ENCODE measurements around the gene TESPA1.
A peak's percentile ranks its signal among the peaks of the same experiment; 100 is the strongest.
"Not testable (repeated sequence)": the region's sequence is repeated elsewhere in the genome, so short reads cannot be mapped to it uniquely, and the experiment has no call there.

TESPA1 gene

DNA sequence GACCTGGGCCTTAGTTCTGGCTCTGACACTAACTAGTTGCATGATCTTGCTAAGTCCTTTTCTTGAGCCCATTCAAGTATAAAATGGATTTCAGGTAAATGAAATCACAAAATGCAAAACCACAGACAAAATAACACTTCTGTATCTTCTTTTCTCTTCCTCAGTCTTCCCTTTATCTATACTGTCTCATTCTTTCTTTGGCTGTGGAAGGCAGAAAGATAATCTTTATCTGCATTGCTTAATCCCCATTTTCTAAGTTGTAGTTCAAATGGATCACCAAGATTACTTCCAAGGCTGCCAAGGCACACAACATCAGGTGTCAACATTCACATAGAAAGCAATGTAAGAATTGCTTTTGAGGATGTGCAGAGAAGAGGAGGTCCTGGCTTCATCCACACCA is 30.3 kb downstream of the TESPA1 start:
- Mint-ChIP-seq H3K36me3 (ENCODE audit: insufficient read depth) (peaks cover 39% of the 10 kb centered on the region), H3K9me3 (no peaks in the 10 kb centered on the region), H3K27me3 (no peaks in the 10 kb centered on the region), H3K4me3 (no peak overlapping the region), H3K27ac (no peak overlapping the region), H3K4me1 (ENCODE audit: low read depth in 2 of 2) (peaks cover 37 to 54% of the 10 kb centered on the region in 2 donors)
- no peak for DNase-seq
- ATAC-seq (replicated peaks), result no peak

DNA sequence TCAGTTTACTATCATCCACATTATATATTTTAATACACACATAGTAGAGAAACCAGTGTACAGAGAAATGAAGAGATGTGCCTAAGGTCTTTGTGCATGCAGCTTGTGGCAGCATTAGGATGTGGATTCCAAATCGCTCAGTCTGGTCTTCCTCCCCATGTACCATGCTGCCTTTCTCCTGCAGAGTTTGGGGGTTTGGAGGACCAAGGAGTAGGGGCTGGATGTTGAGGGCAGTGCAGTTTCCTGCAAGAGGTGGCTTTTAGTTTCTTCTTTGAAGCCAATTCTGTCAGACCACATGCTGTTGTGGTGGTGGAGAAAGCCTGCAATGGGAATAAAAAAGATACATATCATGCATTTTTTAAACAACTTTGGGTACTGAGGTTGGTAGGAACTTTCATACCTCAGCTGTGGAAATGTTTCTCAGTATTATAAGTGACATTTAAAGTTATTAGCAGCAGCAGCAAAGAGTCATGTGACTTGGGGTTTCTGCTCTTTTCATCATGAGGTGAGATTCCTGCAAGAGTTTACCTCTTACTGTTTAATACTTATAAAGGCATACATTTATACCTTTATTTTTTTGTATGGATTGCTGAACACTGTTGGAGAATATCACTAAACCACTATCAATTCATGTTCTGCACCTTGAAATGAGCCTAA is 34.4 kb downstream of the TESPA1 start:
- H3K27me3 Mint-ChIP-seq, result no peaks in the 10 kb centered on the region
- peaks cover 14% of the 10 kb centered on the region for H3K36me3 Mint-ChIP-seq (ENCODE audit: insufficient read depth)
- H3K4me3 Mint-ChIP-seq, result no peak overlapping the region
- no peak for ATAC-seq (replicated peaks)
- H3K27ac Mint-ChIP-seq, result peak overlapping the region; percentile 51 to 75
- no peaks in the 10 kb centered on the region for H3K9me3 Mint-ChIP-seq
- H3K4me1 Mint-ChIP-seq (ENCODE audit: low read depth in 2 of 2), result peaks cover 9 to 23% of the 10 kb centered on the region in 2 donors
- no peak for DNase-seq

DNA sequence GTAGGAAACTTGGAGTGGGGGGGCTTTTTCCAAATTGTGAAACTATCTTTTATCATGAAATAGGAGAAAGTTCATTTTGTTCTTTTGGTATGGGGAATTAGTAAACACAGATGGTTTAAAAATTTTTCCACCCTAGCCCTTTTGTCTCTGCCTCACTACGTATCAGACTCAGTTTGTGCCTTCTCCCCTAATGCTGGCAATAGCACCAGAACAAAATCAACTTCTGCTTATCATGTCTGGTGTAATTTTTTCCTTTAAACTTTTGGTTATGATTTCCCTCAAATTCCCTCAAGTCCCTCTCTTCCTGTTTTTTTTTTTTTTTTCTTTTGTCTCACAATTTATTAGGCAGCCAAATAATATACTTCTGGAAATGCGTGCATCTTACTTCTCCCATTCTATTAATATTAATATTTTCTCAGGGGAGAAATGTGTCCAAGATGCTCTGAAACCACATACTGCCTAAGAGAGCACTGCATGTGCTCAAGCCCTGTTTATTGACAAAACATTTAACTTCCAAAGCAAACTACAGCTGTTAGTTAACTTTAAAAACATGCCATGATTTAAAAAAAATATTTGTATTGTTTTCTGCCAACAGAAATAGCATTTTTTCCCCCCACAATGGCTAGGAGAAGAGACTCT is 35.4 kb downstream of the TESPA1 start:
- H3K4me1 Mint-ChIP-seq (ENCODE audit: low read depth in 2 of 2), result peaks cover 7 to 17% of the 10 kb centered on the region in 2 donors
- H3K36me3 Mint-ChIP-seq (ENCODE audit: insufficient read depth), result peaks cover 9% of the 10 kb centered on the region

DNA sequence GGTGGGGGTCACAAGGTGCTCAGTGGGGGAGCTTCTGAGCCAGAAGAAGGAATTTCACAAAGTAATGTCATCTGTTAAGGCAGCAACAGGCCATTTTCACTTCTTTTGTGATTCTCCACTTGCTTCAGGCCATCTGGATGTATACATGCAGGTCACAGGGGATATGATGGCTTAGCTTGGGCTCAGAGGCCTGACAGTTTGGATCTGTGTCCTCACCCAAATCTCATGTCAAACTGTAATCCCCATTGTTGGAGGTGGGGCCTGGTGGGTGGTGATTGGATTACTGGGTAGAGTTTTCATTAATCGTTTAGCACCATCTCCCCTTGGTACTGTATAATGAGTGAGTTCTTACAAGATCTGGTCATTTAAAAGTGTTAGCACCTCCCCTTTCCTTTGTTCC is 36.4 kb downstream of the TESPA1 start:
- no peak overlapping the region for H3K4me3 Mint-ChIP-seq
- H3K36me3 Mint-ChIP-seq (ENCODE audit: insufficient read depth), result peaks cover 9% of the 10 kb centered on the region
- H3K4me1 Mint-ChIP-seq (ENCODE audit: low read depth in 2 of 2), result peaks cover 7 to 15% of the 10 kb centered on the region in 2 donors
- peak overlapping the region; percentile 62 to 75 for H3K27ac Mint-ChIP-seq
- no peaks in the 10 kb centered on the region for H3K27me3 Mint-ChIP-seq
- no peak for DNase-seq
- ATAC-seq (replicated peaks), result no peak
- no peaks in the 10 kb centered on the region for H3K9me3 Mint-ChIP-seq

More for the DNA sequence above, 35.4 kb downstream of the TESPA1 start:
- Mint-ChIP-seq H3K9me3 (no peaks in the 10 kb centered on the region), H3K27ac (peak overlapping the region in 1 of 2 donors; percentile 75), H3K27me3 (no peaks in the 10 kb centered on the region), H3K4me3 (no peak overlapping the region)
- ATAC-seq (replicated peaks) (no peak), DNase-seq (no peak)

DNA sequence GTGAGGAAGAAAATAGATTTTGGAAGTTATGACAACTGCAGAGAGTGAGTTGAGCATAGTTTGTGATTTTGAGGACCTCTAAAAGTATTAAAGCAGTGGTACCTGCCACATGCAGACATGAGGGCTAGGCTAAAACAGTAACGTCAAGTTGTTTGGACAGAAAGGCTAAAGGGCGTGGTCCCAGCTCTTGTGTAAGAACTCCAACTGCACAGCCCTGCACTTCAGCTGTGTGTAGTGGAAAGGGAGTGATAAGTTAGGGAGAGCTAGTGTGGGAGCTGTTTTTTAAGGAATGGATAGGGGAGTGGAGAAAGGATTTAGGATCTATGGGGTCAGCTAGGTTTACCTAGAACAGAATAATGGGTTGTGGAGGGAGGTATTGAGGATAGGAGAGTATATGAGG is 39.5 kb downstream of the TESPA1 start:
- H3K4me3 Mint-ChIP-seq, result no peak overlapping the region
- ATAC-seq (replicated peaks) (no peak), DNase-seq (no peak)
- no peaks in the 10 kb centered on the region for H3K9me3 Mint-ChIP-seq
- H3K27me3 Mint-ChIP-seq, result no peaks in the 10 kb centered on the region
- H3K27ac Mint-ChIP-seq, result no peak overlapping the region
- peaks cover 11% of the 10 kb centered on the region for H3K36me3 Mint-ChIP-seq (ENCODE audit: insufficient read depth)
- H3K4me1 Mint-ChIP-seq (ENCODE audit: low read depth in 2 of 2), result peaks cover 0 to 2% of the 10 kb centered on the region in 2 donors

DNA sequence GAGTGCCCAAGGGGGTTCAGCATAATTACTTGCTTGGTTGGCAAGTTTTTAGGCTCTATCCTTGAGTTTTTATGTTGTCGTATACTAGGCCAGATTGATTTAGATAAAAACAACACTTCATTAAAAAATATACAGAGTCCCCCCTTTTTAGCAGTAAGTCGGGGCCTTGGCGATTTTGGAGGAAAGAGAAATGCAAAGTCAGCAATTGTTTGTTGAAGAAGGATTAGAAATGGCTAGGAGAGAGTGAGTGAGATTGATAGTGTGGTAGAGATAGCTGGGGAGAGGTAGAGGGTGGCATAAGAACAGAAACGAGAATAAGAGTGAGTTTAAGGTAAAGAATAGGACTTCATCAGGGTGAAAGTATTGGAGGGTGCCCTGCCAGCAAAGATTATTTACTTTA is 41.3 kb downstream of the TESPA1 start:
- not testable (repeated sequence) for H3K4me3 Mint-ChIP-seq; H3K36me3 Mint-ChIP-seq (ENCODE audit: insufficient read depth); H3K27ac Mint-ChIP-seq; H3K27me3 Mint-ChIP-seq; DNase-seq; ATAC-seq (replicated peaks); H3K9me3 Mint-ChIP-seq; H3K4me1 Mint-ChIP-seq (ENCODE audit: low read depth in 2 of 2)

DNA sequence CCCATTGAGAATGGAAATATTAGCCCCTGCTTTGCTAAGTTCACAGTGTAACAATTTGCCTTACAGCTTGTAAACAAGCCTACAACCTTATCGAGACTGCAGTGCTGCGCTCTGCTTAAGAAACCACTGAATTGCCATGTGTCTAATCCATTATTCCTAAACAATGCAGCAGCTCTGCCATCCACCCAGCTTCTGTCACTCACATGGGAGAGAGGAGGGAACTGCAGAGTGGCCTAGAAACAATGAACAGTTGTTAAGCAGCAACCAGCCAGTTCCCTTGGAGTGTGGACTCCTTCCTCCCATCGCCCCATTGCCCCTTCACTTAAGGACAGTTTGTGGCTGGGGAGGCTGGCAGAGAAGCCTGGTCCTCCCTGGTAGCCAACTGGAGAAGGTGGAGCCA is 42.9 kb downstream of the TESPA1 start:
- no peaks in the 10 kb centered on the region for H3K9me3 Mint-ChIP-seq
- peaks cover 3% of the 10 kb centered on the region for H3K36me3 Mint-ChIP-seq (ENCODE audit: insufficient read depth)
- no peak overlapping the region for H3K4me3 Mint-ChIP-seq
- H3K27ac Mint-ChIP-seq, result no peak overlapping the region
- no peaks in the 10 kb centered on the region for H3K27me3 Mint-ChIP-seq
- peaks cover 0 to 1% of the 10 kb centered on the region in 2 donors for H3K4me1 Mint-ChIP-seq (ENCODE audit: low read depth in 2 of 2)
- DNase-seq (no peak), ATAC-seq (replicated peaks) (no peak)

DNA sequence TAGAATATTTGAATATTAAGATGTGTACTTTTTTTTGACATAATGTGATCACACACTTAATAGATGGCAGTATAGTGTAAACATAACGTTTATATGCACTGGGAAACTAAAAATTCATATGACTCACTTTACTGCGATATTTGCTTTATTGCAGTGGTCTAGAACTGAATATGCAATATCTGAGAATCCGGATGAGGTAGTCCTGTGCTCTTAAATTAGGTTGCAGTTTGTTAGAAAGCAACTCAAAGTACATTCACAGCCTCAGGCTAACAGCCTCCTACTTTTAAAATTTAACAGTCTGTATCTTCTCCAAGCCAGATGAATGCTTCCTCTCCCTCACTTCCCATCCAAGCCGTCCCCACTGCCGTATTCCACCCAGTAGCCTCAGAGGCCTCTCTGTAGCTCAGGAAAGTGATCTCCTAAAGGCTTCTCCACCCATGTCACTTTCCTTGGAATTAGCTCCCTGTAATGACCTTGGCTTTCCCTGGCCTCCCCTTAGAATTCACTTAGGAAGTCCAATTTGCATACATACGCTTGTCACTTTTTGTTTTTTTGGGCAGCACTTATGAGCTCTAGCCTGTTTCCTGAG is 43.7 kb downstream of the TESPA1 start:
- DNase-seq (no peak), ATAC-seq (replicated peaks) (no peak)
- H3K27ac Mint-ChIP-seq, result no peak overlapping the region
- peaks cover 3% of the 10 kb centered on the region for H3K36me3 Mint-ChIP-seq (ENCODE audit: insufficient read depth)
- peaks cover 4 to 10% of the 10 kb centered on the region in 2 donors for H3K4me1 Mint-ChIP-seq (ENCODE audit: low read depth in 2 of 2)
- no peak overlapping the region for H3K4me3 Mint-ChIP-seq
- H3K9me3 Mint-ChIP-seq, result no peaks in the 10 kb centered on the region
- no peaks in the 10 kb centered on the region for H3K27me3 Mint-ChIP-seq

DNA sequence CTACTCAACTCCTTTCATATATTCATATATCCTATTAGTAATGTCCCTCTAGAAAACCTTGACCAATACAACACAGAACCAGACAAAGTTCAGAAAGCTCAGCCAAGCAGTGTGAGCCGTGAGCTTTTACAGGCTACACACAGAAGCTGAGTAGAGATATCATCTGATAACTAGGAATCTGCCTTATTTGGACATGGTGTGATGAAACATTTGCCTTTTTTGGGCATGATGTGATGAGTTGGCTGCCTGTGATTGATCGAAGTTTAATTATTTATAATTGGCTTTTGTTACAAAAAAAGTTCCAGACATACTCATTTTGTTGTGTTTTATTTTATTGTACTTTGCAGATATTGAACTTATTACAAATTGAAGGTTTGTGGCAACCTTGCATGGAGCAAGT is 46.6 kb downstream of the TESPA1 start:
- H3K27ac Mint-ChIP-seq, result no peak overlapping the region

DNA sequence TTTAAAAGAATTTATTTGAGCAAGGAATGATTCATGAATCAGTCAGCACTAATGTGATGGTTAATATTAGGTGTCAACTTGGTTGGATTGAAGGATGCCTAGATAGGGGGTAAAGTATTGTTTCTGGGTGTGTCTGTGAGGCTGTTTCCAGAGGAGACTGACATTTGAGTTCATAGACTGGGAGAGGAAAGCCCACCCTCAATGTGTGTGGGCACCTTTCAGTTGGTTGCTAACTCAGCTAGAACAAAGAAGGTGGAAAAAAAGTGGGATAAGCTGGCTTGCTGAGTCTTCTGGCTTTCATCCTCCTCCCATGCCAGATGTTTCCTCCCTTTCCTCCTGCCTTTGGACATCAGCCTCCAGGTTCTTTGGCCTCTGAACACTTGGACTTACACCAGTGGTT is 47.2 kb downstream of the TESPA1 start:
- no peak overlapping the region for H3K27ac Mint-ChIP-seq
- peaks cover 6% of the 10 kb centered on the region for H3K36me3 Mint-ChIP-seq (ENCODE audit: insufficient read depth)
- ATAC-seq (replicated peaks), result no peak
- no peaks in the 10 kb centered on the region for H3K27me3 Mint-ChIP-seq
- H3K4me3 Mint-ChIP-seq, result no peak overlapping the region
- H3K4me1 Mint-ChIP-seq (ENCODE audit: low read depth in 2 of 2), result peaks cover 26 to 37% of the 10 kb centered on the region in 2 donors
- DNase-seq, result no peak
- H3K9me3 Mint-ChIP-seq, result no peaks in the 10 kb centered on the region

More for the DNA sequence above, 46.6 kb downstream of the TESPA1 start:
- ATAC-seq (replicated peaks), result no peak
- H3K4me3 Mint-ChIP-seq, result no peak overlapping the region
- H3K4me1 Mint-ChIP-seq (ENCODE audit: low read depth in 2 of 2), result peaks cover 25 to 34% of the 10 kb centered on the region in 2 donors
- no peaks in the 10 kb centered on the region for H3K9me3 Mint-ChIP-seq
- H3K36me3 Mint-ChIP-seq (ENCODE audit: insufficient read depth), result peaks cover 6% of the 10 kb centered on the region
- H3K27me3 Mint-ChIP-seq, result no peaks in the 10 kb centered on the region
- no peak for DNase-seq

DNA sequence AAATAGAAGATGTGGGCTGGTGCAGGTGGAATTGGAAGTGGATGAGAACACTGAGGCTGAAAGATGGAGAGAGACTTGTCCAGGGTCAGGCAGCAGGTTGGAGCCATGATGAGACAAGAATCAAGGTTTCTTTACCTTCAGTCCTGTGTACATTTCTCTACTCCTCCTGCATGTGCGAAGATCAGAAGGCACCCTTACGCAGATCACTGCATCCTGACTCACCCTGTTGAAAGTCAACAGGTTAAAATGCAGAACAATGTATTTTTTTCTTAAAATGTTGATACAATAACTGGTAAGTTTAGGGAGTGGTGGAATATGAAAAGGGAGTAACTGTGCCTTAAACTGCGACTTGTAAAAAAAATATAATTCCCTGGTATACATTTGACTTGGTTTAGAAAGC is 47.8 kb downstream of the TESPA1 start:
- Mint-ChIP-seq H3K4me3 (no peak overlapping the region), H3K27me3 (no peaks in the 10 kb centered on the region), H3K4me1 (ENCODE audit: low read depth in 2 of 2) (peaks cover 26 to 37% of the 10 kb centered on the region in 2 donors), H3K9me3 (no peaks in the 10 kb centered on the region), H3K36me3 (ENCODE audit: insufficient read depth) (peaks cover 6% of the 10 kb centered on the region), H3K27ac (peak overlapping the region; percentile 88 to 92)
- ATAC-seq (replicated peaks) (no peak), DNase-seq (no peak)

DNA sequence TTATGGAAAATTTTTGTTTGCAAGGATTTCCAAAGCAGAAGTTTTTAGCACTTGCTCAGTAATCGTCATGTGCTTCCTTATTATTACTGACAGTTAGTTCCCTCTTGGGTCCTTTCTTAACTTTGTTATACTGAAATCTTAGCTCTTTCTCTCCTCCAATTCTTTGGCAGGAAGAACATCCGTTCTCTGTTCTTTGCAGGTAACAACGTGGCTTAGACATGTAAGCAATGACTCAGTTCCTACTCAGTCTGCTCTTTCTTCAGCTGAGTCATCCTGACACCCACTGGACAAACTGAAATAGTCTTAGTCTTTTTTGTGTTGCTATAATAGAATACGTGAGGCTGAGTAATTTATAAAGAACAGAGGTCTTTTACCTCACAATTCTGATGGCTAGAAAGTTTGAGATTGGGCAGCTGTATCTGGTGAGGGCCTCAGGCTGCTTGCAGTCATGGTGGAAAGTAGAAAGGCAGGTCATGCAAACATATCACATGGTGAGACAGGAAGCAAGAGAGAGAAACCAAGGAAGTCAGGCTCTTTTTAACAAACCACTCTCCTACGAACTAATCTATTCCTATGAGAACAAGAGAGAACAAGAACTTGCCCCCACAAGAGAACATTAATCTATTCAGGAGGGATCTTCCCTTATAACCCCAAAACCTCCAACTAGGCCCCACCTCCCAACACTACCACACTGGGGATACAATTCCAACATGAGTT is 49.2 kb downstream of the TESPA1 start:
- ATAC-seq (replicated peaks) (peak; percentile 93), DNase-seq (peak; percentile 5 to 22 (median 7))
- H3K27ac Mint-ChIP-seq, result peak overlapping the region; percentile 88 to 92
- H3K9me3 Mint-ChIP-seq, result peaks cover 2 to 5% of the 10 kb centered on the region in 2 donors
- H3K4me3 Mint-ChIP-seq, result peak overlapping the region; percentile 36 to 58
- peaks cover 6% of the 10 kb centered on the region for H3K36me3 Mint-ChIP-seq (ENCODE audit: insufficient read depth)
- H3K4me1 Mint-ChIP-seq (ENCODE audit: low read depth in 2 of 2), result peaks cover 26 to 37% of the 10 kb centered on the region in 2 donors
- no peaks in the 10 kb centered on the region for H3K27me3 Mint-ChIP-seq

DNA sequence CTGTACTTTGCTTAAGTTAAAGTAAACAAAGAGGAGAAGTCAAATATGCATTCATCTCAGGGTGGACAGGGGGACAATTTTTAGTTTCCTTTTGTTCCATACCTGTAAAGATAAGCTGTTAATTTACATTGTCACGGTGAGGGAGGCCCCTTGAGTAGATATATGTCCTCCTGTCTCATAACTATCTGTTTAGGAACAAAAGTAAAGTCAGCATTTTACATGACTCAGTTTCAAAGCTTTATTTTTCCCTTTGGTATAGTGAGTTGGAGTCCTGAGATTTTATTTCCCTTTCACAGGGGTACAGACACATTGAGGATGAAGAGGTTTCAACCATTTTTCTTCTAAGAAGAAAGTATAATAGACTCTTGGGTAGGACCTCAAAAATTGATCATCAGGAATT is 50.1 kb downstream of the TESPA1 start:
- DNase-seq, result no peak
- H3K4me3 Mint-ChIP-seq, result no peak overlapping the region
- no peak for ATAC-seq (replicated peaks)
- H3K9me3 Mint-ChIP-seq, result peaks cover 8 to 14% of the 10 kb centered on the region in 2 donors
- peak overlapping the region in 1 of 2 donors; percentile 92 for H3K27ac Mint-ChIP-seq
- H3K36me3 Mint-ChIP-seq (ENCODE audit: insufficient read depth), result peaks cover 3% of the 10 kb centered on the region
- H3K4me1 Mint-ChIP-seq (ENCODE audit: low read depth in 2 of 2), result peaks cover 26 to 37% of the 10 kb centered on the region in 2 donors
- no peaks in the 10 kb centered on the region for H3K27me3 Mint-ChIP-seq

All from effector memory CD8-positive, alpha-beta T cell (primary cell).